GM23338 (cell line): Measurements from ENCODE around the gene NSRP1.

Experiments used
- CTCF ChIP-seq, 2 experiments: fragments of 200-600 bp in 1 of 2; sonication (generic) in 1 of 2; conservative IDR thresholded peaks; 2 replicates each; pipeline versions ENCODE4 v1.5.1 to v1.6.1; 2016 to 2017; ENCODE audit warnings: antibody characterized with exemption in 2 of 2, low read depth in 2 of 2, mild to moderate bottlenecking in 2 of 2, moderate library complexity in 1 of 2
- EZH2phosphoT487 ChIP-seq: fragments of 200-600 bp; sonication (generic); IDR thresholded peaks from one replicate; pipeline ENCODE4 v1.8.1; 2018; ENCODE audit warnings: antibody characterized with exemption; ENCODE audit not compliant: unreplicated experiment

GRCh38 chr17:30165147-30165546 is 48.5 kb downstream of the NSRP1 start:
- TF ChIP-seq CTCF (conservative IDR thresholded peaks at IDR 0.05; ENCODE audit: low read depth in 2 of 2): no peak
- no peak for TF ChIP-seq EZH2phosphoT487
